GM23338 (cell line): ENCODE measurements around the gene ASB1. TPM values are rescaled to one million over a fixed set of nuclear protein-coding genes. Genes with fewer than 3 reads are reported as not detected.

Experiments used
- ATAC-seq: fragments of 200-7000 bp; cut with Tn5 transposase; 3 replicates; pipeline ENCODE4 v1.9.1; 2020
- DNase-seq: peaks from one replicate; pipeline ENCODE4 v3.0.0-alpha.2; 2015; ENCODE audit warnings: low spot score
- H2AFZ ChIP-seq: fragments of 200-600 bp; sonication (generic); 2 replicates; pipeline ENCODE4 v1.8.0; 2016; ENCODE audit warnings: antibody characterized with exemption, mild to moderate bottlenecking, moderate library complexity
- H3F3A ChIP-seq: fragments of 200-600 bp; sonication (generic); replicated peaks from 2 replicates; pipeline ENCODE4 v1.8.0; 2017; ENCODE audit warnings: antibody characterized with exemption, mixed run types, low read depth
- H3K27ac ChIP-seq: fragments of 200-600 bp; sonication (generic); 2 replicates; pipeline ENCODE4 v1.6.1; 2016; ENCODE audit warnings: low read depth
- H3K27me3 ChIP-seq: fragments of 200-600 bp; sonication (generic); 2 replicates; pipeline ENCODE4 v1.8.0; 2016; ENCODE audit warnings: mild to moderate bottlenecking, mixed run types, moderate library complexity; ENCODE audit not compliant: insufficient read depth
- H3K36me3 ChIP-seq: fragments of 200-600 bp; sonication (generic); 2 replicates; pipeline ENCODE4 v1.8.0; 2016; ENCODE audit warnings: mild to moderate bottlenecking; ENCODE audit not compliant: insufficient read depth
- H3K4me1 ChIP-seq: fragments of 200-600 bp; sonication (generic); 2 replicates; pipeline ENCODE4 v1.8.0; 2016; ENCODE audit warnings: mild to moderate bottlenecking, moderate library complexity; ENCODE audit not compliant: insufficient read depth
- H3K4me2 ChIP-seq: fragments of 200-600 bp; sonication (generic); 2 replicates; pipeline ENCODE4 v1.7.1; 2017; ENCODE audit warnings: mixed run types
- H3K4me3 ChIP-seq: fragments of 200-600 bp; sonication (generic); 2 replicates; pipeline ENCODE4 v1.6.1; 2016; ENCODE audit warnings: mixed run types
- H3K79me2 ChIP-seq: fragments of 200-600 bp; sonication (generic); replicated peaks from 2 replicates; pipeline ENCODE4 v1.8.0; 2017; ENCODE audit warnings: mild to moderate bottlenecking; ENCODE audit not compliant: insufficient read depth
- H3K9me2 ChIP-seq: fragments of 200-600 bp; sonication (generic); 2 replicates; pipeline ENCODE4 v1.8.0; 2017; ENCODE audit not compliant: insufficient read depth
- H4K20me1 ChIP-seq: fragments of 200-600 bp; sonication (generic); replicated peaks from 2 replicates; pipeline ENCODE4 v1.8.0; 2017; ENCODE audit warnings: mild to moderate bottlenecking; ENCODE audit not compliant: insufficient read depth
- H3K27ac Mint-ChIP-seq: 2 replicates; pipeline ENCODE4 v1.8.0; 2020; ENCODE audit warnings: inconsistent platforms, mild to moderate bottlenecking, moderate library complexity, mixed read lengths
- H3K27me3 Mint-ChIP-seq: 3 replicates; pipeline ENCODE4 v1.8.0; 2022; ENCODE audit warnings: low read depth, mild to moderate bottlenecking, moderate library complexity, mixed read lengths, inconsistent platforms; ENCODE audit not compliant: insufficient read depth, poor library complexity
- H3K36me3 Mint-ChIP-seq: 3 replicates; pipeline ENCODE4 v1.8.0; 2021; ENCODE audit warnings: low read depth, mild to moderate bottlenecking, inconsistent platforms, moderate library complexity, mixed read lengths
- H3K4me1 Mint-ChIP-seq: 3 replicates; pipeline ENCODE4 v1.8.0; 2020; ENCODE audit warnings: mild to moderate bottlenecking, inconsistent platforms, mixed read lengths
- H3K4me3 Mint-ChIP-seq: 3 replicates; pipeline ENCODE4 v1.8.0; 2021; ENCODE audit warnings: moderate library complexity, mild to moderate bottlenecking, inconsistent platforms, mixed read lengths
- H3K9me3 Mint-ChIP-seq: 3 replicates; pipeline ENCODE4 v1.8.0; 2020; ENCODE audit warnings: moderate library complexity, mild to moderate bottlenecking, inconsistent platforms, mixed read lengths
- EZH2 ChIP-seq: fragments of 200-600 bp; sonication (generic); IDR thresholded peaks from one replicate; pipeline ENCODE4 v1.8.0; 2017; ENCODE audit warnings: antibody characterized with exemption, mild to moderate bottlenecking, low read depth; ENCODE audit not compliant: unreplicated experiment
- EZH2phosphoT487 ChIP-seq: fragments of 200-600 bp; sonication (generic); IDR thresholded peaks from one replicate; pipeline ENCODE4 v1.8.1; 2018; ENCODE audit warnings: antibody characterized with exemption; ENCODE audit not compliant: unreplicated experiment
- JUNB ChIP-seq: IDR thresholded peaks from one replicate; pipeline ENCODE4 v1.6.1; 2016; ENCODE audit warnings: antibody characterized with exemption; ENCODE audit not compliant: unreplicated experiment
- STAT1 ChIP-seq: IDR thresholded peaks from one replicate; pipeline ENCODE4 v1.6.1; 2016; ENCODE audit warnings: antibody characterized with exemption; ENCODE audit not compliant: unreplicated experiment
- ZNF114 ChIP-seq: fragments of 250-450 bp; sonication (Bioruptor Pico); IDR thresholded peaks from 2 replicates; pipeline ENCODE4 v1.5.0; 2020; ENCODE audit warnings: mild to moderate bottlenecking, moderate library complexity
- ZNF331 ChIP-seq: fragments of 250-450 bp; sonication (Bioruptor Pico); IDR thresholded peaks from 2 replicates; pipeline ENCODE4 v1.5.0; 2020; ENCODE audit warnings: low read depth, mild to moderate bottlenecking, moderate library complexity
- polyA plus RNA-seq: library from polyadenylated mRNA; unstranded; fragments of >200 nt; fragmentation: Nextera tagmentation; extraction: Ambion mirVana; gene quantifications from 2 replicates; pipeline ENCODE4 v1.2.1, GENCODE V29; 2016
- total RNA-seq: library from RNA; depleted of rRNA; stranded (reverse); fragments of >200 nt; shearing (Covaris generic); gene quantifications from 2 replicates; pipeline ENCODE4 v1.2.3, GENCODE V29; 2014
- TF ChIP-seq, protein P1 (sequence below): IDR thresholded peaks from 2 replicates; pipeline ENCODE4 v1.6.1; 2016; ENCODE audit warnings: antibody characterized with exemption
- TF ChIP-seq, protein P2 (sequence below): IDR thresholded peaks from one replicate; pipeline ENCODE4 v1.6.1; 2018; ENCODE audit warnings: antibody characterized with exemption; ENCODE audit not compliant: unreplicated experiment
- TF ChIP-seq, protein P3 (sequence below): fragments of 250-450 bp; sonication (Bioruptor Pico); IDR thresholded peaks from 2 replicates; pipeline ENCODE4 v1.5.0; 2020; ENCODE audit warnings: mild to moderate bottlenecking, moderate library complexity

The ASB1 gene
- total and polyA plus RNA-seq, 2 experiments from 2014 or later, result 21.5 to 23.9 TPM

DNA sequence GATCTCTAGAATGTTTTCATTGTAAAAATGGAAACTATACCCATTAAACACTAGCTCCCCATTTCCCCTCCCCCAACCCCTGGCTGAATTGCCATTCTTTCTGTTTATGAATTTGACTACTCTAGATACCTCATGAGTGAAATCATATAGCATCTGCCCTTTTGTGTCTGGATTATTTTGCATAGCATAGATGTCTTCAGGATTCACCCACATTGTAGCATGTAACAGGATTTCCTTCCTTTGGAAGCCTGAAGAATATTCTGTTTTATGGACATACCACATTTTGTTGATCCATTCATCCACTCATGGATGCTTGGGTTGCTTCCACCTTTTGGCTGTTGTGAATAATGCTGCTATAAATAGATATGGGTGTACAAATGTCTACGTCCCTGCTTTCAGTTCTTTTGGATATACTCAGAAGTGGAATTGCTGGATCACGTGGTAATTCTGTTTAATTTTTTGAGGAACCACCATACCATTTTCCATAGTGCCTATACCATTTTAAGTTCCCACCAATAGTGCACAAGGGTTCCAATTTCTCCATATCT lies 7.7 kb upstream of the ASB1 start:
- H3K4me2 ChIP-seq, result no peak overlapping the region
- Mint-ChIP-seq H3K27me3 (peaks cover 3% of the 10 kb centered on the region), H3K36me3 (peaks cover 22% of the 10 kb centered on the region), H3K4me1 (peaks cover 20% of the 10 kb centered on the region), H3K4me3 (no peak overlapping the region), H3K9me3 (peaks cover 27% of the 10 kb centered on the region), H3K27ac (no peak overlapping the region)
- no peak for DNase-seq
- peaks cover 13% of the 10 kb centered on the region for H3K4me1 ChIP-seq
- no peaks in the 10 kb centered on the region for H3K36me3 ChIP-seq
- no peak for ATAC-seq
- H3F3A ChIP-seq, result no peaks in the 10 kb centered on the region
- H3K27me3 ChIP-seq, result no peaks in the 10 kb centered on the region
- TF ChIP-seq, protein P1, sequence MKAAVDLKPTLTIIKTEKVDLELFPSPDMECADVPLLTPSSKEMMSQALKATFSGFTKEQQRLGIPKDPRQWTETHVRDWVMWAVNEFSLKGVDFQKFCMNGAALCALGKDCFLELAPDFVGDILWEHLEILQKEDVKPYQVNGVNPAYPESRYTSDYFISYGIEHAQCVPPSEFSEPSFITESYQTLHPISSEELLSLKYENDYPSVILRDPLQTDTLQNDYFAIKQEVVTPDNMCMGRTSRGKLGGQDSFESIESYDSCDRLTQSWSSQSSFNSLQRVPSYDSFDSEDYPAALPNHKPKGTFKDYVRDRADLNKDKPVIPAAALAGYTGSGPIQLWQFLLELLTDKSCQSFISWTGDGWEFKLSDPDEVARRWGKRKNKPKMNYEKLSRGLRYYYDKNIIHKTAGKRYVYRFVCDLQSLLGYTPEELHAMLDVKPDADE, result no peak
- no peak for TF ChIP-seq EZH2
- TF ChIP-seq STAT1, result no peak
- TF ChIP-seq ZNF331, result no peak
- no peak for TF ChIP-seq JUNB
- H3K27ac ChIP-seq, result no peak overlapping the region
- no peaks in the 10 kb centered on the region for H3K79me2 ChIP-seq
- H2AFZ ChIP-seq, result no peak overlapping the region
- H3K9me2 ChIP-seq, result no peaks in the 10 kb centered on the region
- no peak overlapping the region for H3K4me3 ChIP-seq
- H4K20me1 ChIP-seq, result no peaks in the 10 kb centered on the region

DNA sequence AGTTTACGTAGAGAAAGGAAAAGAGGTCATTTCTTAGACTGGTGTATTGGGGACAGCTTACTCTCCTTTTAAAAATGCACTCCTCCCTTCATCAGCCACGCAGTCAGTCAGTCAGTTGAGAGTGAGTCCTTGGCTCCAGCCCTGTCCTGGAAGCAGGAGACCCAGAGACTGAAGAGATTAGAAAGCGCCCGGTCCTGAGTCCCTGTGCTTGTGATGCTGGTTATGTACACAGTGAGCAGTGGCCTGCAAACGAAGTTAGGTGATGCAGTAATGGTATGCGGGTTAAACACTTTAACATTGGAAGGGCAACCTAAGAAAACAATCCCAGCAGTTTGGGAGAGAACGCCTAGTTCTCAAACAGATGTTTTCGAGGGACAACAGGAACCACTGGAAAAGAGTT lies 6.3 kb upstream of the ASB1 start:
- H3K4me2 ChIP-seq, result peak overlapping the region; percentile 36; the same call in 1 of the 2 replicates
- peaks cover under 1% of the 10 kb centered on the region for H3K27me3 Mint-ChIP-seq
- TF ChIP-seq JUNB, result no peak
- TF ChIP-seq, protein P1, result no peak
- TF ChIP-seq EZH2, result no peak
- TF ChIP-seq, protein P2, sequence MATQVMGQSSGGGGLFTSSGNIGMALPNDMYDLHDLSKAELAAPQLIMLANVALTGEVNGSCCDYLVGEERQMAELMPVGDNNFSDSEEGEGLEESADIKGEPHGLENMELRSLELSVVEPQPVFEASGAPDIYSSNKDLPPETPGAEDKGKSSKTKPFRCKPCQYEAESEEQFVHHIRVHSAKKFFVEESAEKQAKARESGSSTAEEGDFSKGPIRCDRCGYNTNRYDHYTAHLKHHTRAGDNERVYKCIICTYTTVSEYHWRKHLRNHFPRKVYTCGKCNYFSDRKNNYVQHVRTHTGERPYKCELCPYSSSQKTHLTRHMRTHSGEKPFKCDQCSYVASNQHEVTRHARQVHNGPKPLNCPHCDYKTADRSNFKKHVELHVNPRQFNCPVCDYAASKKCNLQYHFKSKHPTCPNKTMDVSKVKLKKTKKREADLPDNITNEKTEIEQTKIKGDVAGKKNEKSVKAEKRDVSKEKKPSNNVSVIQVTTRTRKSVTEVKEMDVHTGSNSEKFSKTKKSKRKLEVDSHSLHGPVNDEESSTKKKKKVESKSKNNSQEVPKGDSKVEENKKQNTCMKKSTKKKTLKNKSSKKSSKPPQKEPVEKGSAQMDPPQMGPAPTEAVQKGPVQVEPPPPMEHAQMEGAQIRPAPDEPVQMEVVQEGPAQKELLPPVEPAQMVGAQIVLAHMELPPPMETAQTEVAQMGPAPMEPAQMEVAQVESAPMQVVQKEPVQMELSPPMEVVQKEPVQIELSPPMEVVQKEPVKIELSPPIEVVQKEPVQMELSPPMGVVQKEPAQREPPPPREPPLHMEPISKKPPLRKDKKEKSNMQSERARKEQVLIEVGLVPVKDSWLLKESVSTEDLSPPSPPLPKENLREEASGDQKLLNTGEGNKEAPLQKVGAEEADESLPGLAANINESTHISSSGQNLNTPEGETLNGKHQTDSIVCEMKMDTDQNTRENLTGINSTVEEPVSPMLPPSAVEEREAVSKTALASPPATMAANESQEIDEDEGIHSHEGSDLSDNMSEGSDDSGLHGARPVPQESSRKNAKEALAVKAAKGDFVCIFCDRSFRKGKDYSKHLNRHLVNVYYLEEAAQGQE, result no peak
- no peak for TF ChIP-seq ZNF114 (CRISPR knock-in tag)
- no peak for TF ChIP-seq EZH2phosphoT487
- TF ChIP-seq, protein P3, sequence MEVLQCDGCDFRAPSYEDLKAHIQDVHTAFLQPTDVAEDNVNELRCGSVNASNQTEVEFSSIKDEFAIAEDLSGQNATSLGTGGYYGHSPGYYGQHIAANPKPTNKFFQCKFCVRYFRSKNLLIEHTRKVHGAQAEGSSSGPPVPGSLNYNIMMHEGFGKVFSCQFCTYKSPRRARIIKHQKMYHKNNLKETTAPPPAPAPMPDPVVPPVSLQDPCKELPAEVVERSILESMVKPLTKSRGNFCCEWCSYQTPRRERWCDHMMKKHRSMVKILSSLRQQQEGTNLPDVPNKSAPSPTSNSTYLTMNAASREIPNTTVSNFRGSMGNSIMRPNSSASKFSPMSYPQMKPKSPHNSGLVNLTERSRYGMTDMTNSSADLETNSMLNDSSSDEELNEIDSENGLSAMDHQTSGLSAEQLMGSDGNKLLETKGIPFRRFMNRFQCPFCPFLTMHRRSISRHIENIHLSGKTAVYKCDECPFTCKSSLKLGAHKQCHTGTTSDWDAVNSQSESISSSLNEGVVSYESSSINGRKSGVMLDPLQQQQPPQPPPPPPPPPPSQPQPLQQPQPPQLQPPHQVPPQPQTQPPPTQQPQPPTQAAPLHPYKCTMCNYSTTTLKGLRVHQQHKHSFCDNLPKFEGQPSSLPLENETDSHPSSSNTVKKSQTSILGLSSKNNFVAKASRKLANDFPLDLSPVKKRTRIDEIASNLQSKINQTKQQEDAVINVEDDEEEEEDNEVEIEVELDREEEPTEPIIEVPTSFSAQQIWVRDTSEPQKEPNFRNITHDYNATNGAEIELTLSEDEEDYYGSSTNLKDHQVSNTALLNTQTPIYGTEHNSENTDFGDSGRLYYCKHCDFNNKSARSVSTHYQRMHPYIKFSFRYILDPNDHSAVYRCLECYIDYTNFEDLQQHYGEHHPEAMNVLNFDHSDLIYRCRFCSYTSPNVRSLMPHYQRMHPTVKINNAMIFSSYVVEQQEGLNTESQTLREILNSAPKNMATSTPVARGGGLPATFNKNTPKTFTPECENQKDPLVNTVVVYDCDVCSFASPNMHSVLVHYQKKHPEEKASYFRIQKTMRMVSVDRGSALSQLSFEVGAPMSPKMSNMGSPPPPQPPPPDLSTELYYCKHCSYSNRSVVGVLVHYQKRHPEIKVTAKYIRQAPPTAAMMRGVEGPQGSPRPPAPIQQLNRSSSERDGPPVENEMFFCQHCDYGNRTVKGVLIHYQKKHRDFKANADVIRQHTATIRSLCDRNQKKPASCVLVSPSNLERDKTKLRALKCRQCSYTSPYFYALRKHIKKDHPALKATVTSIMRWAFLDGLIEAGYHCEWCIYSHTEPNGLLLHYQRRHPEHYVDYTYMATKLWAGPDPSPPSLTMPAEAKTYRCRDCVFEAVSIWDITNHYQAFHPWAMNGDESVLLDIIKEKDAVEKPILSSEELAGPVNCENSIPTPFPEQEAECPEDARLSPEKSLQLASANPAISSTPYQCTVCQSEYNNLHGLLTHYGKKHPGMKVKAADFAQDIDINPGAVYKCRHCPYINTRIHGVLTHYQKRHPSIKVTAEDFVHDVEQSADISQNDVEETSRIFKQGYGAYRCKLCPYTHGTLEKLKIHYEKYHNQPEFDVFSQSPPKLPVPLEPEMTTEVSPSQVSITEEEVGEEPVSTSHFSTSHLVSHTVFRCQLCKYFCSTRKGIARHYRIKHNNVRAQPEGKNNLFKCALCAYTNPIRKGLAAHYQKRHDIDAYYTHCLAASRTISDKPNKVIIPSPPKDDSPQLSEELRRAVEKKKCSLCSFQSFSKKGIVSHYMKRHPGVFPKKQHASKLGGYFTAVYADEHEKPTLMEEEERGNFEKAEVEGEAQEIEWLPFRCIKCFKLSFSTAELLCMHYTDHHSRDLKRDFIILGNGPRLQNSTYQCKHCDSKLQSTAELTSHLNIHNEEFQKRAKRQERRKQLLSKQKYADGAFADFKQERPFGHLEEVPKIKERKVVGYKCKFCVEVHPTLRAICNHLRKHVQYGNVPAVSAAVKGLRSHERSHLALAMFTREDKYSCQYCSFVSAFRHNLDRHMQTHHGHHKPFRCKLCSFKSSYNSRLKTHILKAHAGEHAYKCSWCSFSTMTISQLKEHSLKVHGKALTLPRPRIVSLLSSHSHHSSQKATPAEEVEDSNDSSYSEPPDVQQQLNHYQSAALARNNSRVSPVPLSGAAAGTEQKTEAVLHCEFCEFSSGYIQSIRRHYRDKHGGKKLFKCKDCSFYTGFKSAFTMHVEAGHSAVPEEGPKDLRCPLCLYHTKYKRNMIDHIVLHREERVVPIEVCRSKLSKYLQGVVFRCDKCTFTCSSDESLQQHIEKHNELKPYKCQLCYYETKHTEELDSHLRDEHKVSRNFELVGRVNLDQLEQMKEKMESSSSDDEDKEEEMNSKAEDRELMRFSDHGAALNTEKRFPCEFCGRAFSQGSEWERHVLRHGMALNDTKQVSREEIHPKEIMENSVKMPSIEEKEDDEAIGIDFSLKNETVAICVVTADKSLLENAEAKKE, result no peak
- no peak for TF ChIP-seq STAT1

More for the DNA sequence above, 6.3 kb upstream of the ASB1 start:
- Histone ChIP-seq H3F3A (no peaks in the 10 kb centered on the region), H3K4me1 (peaks cover 15% of the 10 kb centered on the region), H3K9me2 (no peaks in the 10 kb centered on the region), H3K27me3 (no peaks in the 10 kb centered on the region), H3K36me3 (no peaks in the 10 kb centered on the region), H3K79me2 (no peaks in the 10 kb centered on the region), H3K4me3 (0 out of 2 replicates have a peak overlapping the region, but pooled peaks have one; percentile 21), H2AFZ (no peak overlapping the region), H4K20me1 (no peaks in the 10 kb centered on the region), H3K27ac (peak overlapping the region; percentile 69; the same call in 1 of the 2 replicates)
- no peak for ATAC-seq
- Mint-ChIP-seq H3K4me1 (peaks cover 20% of the 10 kb centered on the region), H3K36me3 (peaks cover 20% of the 10 kb centered on the region), H3K4me3 (no peak overlapping the region; the same call in 2 of the 3 replicates), H3K27ac (peak overlapping the region; percentile 53; the same call in 1 of the 2 replicates), H3K9me3 (peaks cover 23% of the 10 kb centered on the region)
- no peak for DNase-seq
